HepG2 (cell line): Measurements from ENCODE around the gene ACBD3. TPM values are rescaled to one million over a fixed set of nuclear protein-coding genes. Genes with fewer than 3 reads are reported as not detected.

Source experiments
- ATAC-seq: fragments of 200-7000 bp; cut with Tn5 transposase; 3 replicates; pipeline ENCODE4 v1.9.1; 2020; ENCODE audit warnings: mild to moderate bottlenecking, moderate library complexity
- BruUV-seq: library from RNA; stranded (reverse); fragments of 400-500 nt; replicated peaks from 2 replicates; lab custom pipeline; 2021; lab: Mats Ljungman, UMichigan
- CTCF ChIA-PET: fragments of 300-600 bp; formaldehyde crosslinking; extraction: SDS; loops from one replicate; lab custom pipeline; 2021; ENCODE audit warnings: low total read pairs, inconsistent platforms, low intra/inter-chr PET ratio; lab: Yijun Ruan, JAX
- POLR2A ChIA-PET: fragments of 350-600 bp; sonication (Branson Sonifier 250); formaldehyde crosslinking; loops from one replicate; lab custom pipeline; 2020; ENCODE audit warnings: antibody characterized with exemption, inconsistent platforms; lab: Yijun Ruan, JAX
- DNase-seq: peaks from one replicate; pipeline ENCODE4 v3.0.0-alpha.2; 2015; ENCODE audit warnings: low spot score
- FAIRE-seq: peaks from 3 replicates; lab custom pipeline; 2011; peaks lifted over from hg19 to GRCh38; lab: Jason Lieb, UNC
- H2AFZ ChIP-seq: one replicate; pipeline ENCODE4 v1.6.1; 2011; ENCODE audit warnings: low read length, inconsistent platforms
- H3K27ac ChIP-seq: fragments of 300-600 bp; 3 replicates; pipeline ENCODE4 v1.8.0; 2011; ENCODE audit warnings: mixed run types, mild to moderate bottlenecking, mixed read lengths, low read length, inconsistent platforms; ENCODE audit not compliant: insufficient read depth; ENCODE audit errors: extremely low read length
- H3K27me3 ChIP-seq, 2 experiments: fragments of 200-600 bp in 1 of 2; 2 replicates in 1 of 2; 3 replicates in 1 of 2; pipeline versions ENCODE4 v1.6.0 to v1.8.0; 2011; ENCODE audit warnings: low read length in 2 of 2, mild to moderate bottlenecking in 2 of 2, moderate library complexity in 2 of 2, inconsistent platforms in 1 of 2; ENCODE audit not compliant: insufficient read depth in 2 of 2, control insufficient read depth in 1 of 2
- H3K36me3 ChIP-seq, 2 experiments: fragments of 200-600 bp in 1 of 2; replicated peaks in 1 of 2; 2 replicates in 1 of 2; 3 replicates in 1 of 2; pipeline versions ENCODE4 v1.5.1 to v1.8.0; 2011; ENCODE audit warnings: low read length in 2 of 2, inconsistent platforms in 1 of 2; ENCODE audit not compliant: insufficient read depth in 2 of 2, control insufficient read depth in 1 of 2
- H3K4me1 ChIP-seq: 2 replicates; pipeline ENCODE4 v1.5.1; 2012; ENCODE audit warnings: low read length, inconsistent platforms; ENCODE audit not compliant: insufficient read depth
- H3K4me2 ChIP-seq: 2 replicates; pipeline ENCODE4 v1.6.0; 2011; ENCODE audit warnings: low read depth, low read length, inconsistent platforms
- H3K4me3 ChIP-seq, 3 experiments: fragments of 200-600 bp in 1 of 3; sonication (generic), shearing (Covaris generic) in 1 of 3; replicated peaks in 1 of 3; 2 replicates each; pipeline ENCODE4 v1.5.1; 2011 to 2016; ENCODE audit warnings: low read length in 3 of 3, inconsistent platforms in 2 of 3, low read depth in 2 of 3, mild to moderate bottlenecking in 2 of 3, control low read depth in 1 of 3, mixed read lengths in 1 of 3; ENCODE audit not compliant: insufficient read depth in 1 of 3
- H3K79me2 ChIP-seq: one replicate; pipeline ENCODE4 v1.6.1; 2011; ENCODE audit warnings: low read length, inconsistent platforms; ENCODE audit not compliant: insufficient read depth
- H3K9ac ChIP-seq: 2 replicates; pipeline ENCODE4 v1.6.0; 2011; ENCODE audit warnings: mild to moderate bottlenecking, low read depth, low read length, inconsistent platforms; ENCODE audit not compliant: insufficient read depth
- H3K9me3 ChIP-seq: 2 replicates; pipeline ENCODE4 v1.5.1; 2012; ENCODE audit warnings: mild to moderate bottlenecking, low read length
- H4K20me1 ChIP-seq: 2 replicates; pipeline ENCODE4 v1.6.0; 2011; ENCODE audit warnings: inconsistent platforms, mild to moderate bottlenecking, low read length, moderate library complexity; ENCODE audit not compliant: insufficient read depth
- GTF2F1 ChIP-seq: fragments of 150-350 bp; IDR thresholded peaks from 2 replicates; pipeline ENCODE4 v1.6.1; 2014; ENCODE audit warnings: low read length
- KAT7 ChIP-seq: IDR thresholded peaks from 2 replicates; pipeline ENCODE4 v1.6.1; 2018; ENCODE audit warnings: borderline replicate concordance, missing compliant biosample characterization
- MAFG ChIP-seq: sonication (generic); formaldehyde crosslinking; IDR thresholded peaks from 2 replicates; pipeline ENCODE4 v1.5.1; 2020; ENCODE audit warnings: mild to moderate bottlenecking, missing genetic modification reagents
- NFKBIZ ChIP-seq: IDR thresholded peaks from 2 replicates; pipeline ENCODE4 v1.6.1; 2018; ENCODE audit warnings: missing genetic modification reagents, missing compliant biosample characterization
- REXO4 ChIP-seq: sonication (generic); formaldehyde crosslinking; IDR thresholded peaks from 2 replicates; pipeline ENCODE4 v1.8.0; 2022; ENCODE audit warnings: missing genetic modification reagents, mild to moderate bottlenecking, borderline replicate concordance
- SP2 ChIP-seq: sonication (generic); formaldehyde crosslinking; IDR thresholded peaks from 2 replicates; pipeline ENCODE4 v1.5.1; 2020; ENCODE audit warnings: mild to moderate bottlenecking, missing genetic modification reagents
- TEAD3 ChIP-seq: optimal IDR thresholded peaks from 2 replicates; pipeline ENCODE3; 2016; ENCODE audit warnings: borderline replicate concordance
- ZKSCAN1 ChIP-seq: fragments of 150-350 bp; IDR thresholded peaks from 2 replicates; pipeline ENCODE4 v1.6.1; 2014; ENCODE audit warnings: low read length
- ZNF121 ChIP-seq: sonication (generic); formaldehyde crosslinking; IDR thresholded peaks from 2 replicates; pipeline ENCODE4 v1.5.0; 2020; ENCODE audit warnings: mild to moderate bottlenecking, missing genetic modification reagents
- ZNF562 ChIP-seq: sonication (generic); formaldehyde crosslinking; IDR thresholded peaks from 2 replicates; pipeline ENCODE4 v1.8.0; 2022; ENCODE audit warnings: missing genetic modification reagents, borderline replicate concordance
- WGBS: methylation state at CpG from one replicate; pipeline ENCODE4 v1.1.6; 2017; ENCODE audit warnings: low lambda C conversion rate; 5-methylcytosine and 5-hydroxymethylcytosine counted together
- in situ Hi-C: cut with HindIII; loops from 2 replicates; pipeline ENCODE4 v1.10.0; 2017; ENCODE audit warnings: low pct_unique_long_range_greater_than_20kb; ENCODE audit not compliant: extremely low pct_ligation_motif_present
- intact Hi-C: fragments of 100-400 bp; cut with micrococcal nuclease; formaldehyde crosslinking; loops from one replicate; pipeline ENCODE4 v1.10.0; 2022; ENCODE audit not compliant: unreplicated experiment
- polyA plus RNA-seq, 8 experiments: library from polyadenylated mRNA; depleted of rRNA in 3 of 8; stranded (reverse) in 7 of 8; unstranded in 1 of 8; fragments of >200 nt; fragmentation: Illumina TruSeq in 4 of 8; extraction: Trizol in 4 of 8; gene quantifications; 2 replicates each; pipeline versions ENCODE4 v1.2.1 to v1.2.3, GENCODE V29; 2011 to 2016; ENCODE audit warnings: low read depth in 4 of 8, missing spikeins in 1 of 8, mixed read lengths in 1 of 8; ENCODE audit not compliant: insufficient read depth in 1 of 8
- total RNA-seq, 5 experiments: library from RNA; depleted of rRNA; stranded (reverse); fragments of >200 nt; fragmentation: Illumina TruSeq; extraction: Trizol; gene quantifications; 2 replicates each; pipeline ENCODE4 v1.2.3, GENCODE V29; 2016; ENCODE audit warnings: low read depth in 1 of 5
- TF ChIP-seq, protein P1 (sequence below): IDR thresholded peaks from 2 replicates; pipeline ENCODE4 v1.6.1; 2016; ENCODE audit warnings: low read depth
- TF ChIP-seq, protein P2 (sequence below): IDR thresholded peaks from 2 replicates; pipeline ENCODE4 v1.6.1; 2018; ENCODE audit warnings: missing genetic modification reagents, mild to moderate bottlenecking, missing compliant biosample characterization
- TF ChIP-seq, protein P3 (sequence below): sonication (generic); formaldehyde crosslinking; IDR thresholded peaks from 2 replicates; pipeline ENCODE4 v1.4.0; 2020; ENCODE audit warnings: missing genetic modification reagents

The ACBD3 gene
- total and polyA plus RNA-seq, 2 of the 13 experiments (the other 11 are each of a cell fraction or from before 2014, with no cell fraction given), result 24.3 to 39.3 TPM

DNA sequence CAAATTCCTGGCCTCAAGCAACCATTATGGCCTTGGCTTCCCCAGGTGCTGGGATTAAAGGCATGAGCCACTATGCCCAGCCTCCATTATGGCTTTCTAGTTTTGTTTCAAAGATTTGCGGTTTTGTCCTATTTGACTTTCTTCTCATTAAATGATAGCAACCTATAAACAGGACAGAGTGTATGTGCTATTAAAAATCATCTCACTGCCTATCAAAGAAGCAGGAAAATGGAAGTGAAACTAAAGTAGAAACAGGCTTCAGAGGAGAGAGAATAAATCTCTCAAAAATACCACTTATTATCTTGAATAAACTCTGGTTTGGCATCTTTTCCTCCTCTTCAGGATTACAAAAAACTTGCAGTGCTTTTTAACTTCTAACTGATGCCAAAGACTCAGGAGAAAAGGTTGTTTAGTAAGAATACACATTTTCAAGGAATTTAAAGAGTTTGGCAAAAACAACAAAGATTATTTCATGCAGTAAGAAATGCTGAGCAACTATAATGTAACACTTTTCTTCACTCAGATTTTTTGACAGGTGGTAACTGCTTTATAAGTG is 28.7 kb downstream of the ACBD3 start:
- Histone ChIP-seq H3K36me3 (peaks cover 24 to 71% of the 10 kb centered on the region in 2 experiments), H3K9me3 (no peaks in the 10 kb centered on the region), H3K4me2 (no peak overlapping the region), H3K4me3 (no peak overlapping the region), H3K9ac (no peak overlapping the region), H3K27ac (no peak overlapping the region), H3K79me2 (peaks cover 2% of the 10 kb centered on the region), H3K27me3 (no peaks in the 10 kb centered on the region), H4K20me1 (no peaks in the 10 kb centered on the region), H2AFZ (no peak overlapping the region), H3K4me1 (peaks cover 11% of the 10 kb centered on the region)
- in situ Hi-C loops, result no loop called here
- ATAC-seq, result no peak
- CTCF ChIA-PET, result no interaction called here
- DNase-seq, result no peak
- no peak for FAIRE-seq
- TF ChIP-seq GTF2F1 (no peak), SP2 (CRISPR knock-in tag) (no peak), TEAD3 (CRISPR knock-in tag) (no peak), REXO4 (no peak), ZKSCAN1 (no peak), NFKBIZ (CRISPR knock-in tag) (no peak), KAT7 (CRISPR knock-in tag) (no peak), MAFG (no peak), ZNF121 (CRISPR knock-in tag) (no peak), ZNF562 (CRISPR knock-in tag) (no peak)
- TF ChIP-seq, protein P1, sequence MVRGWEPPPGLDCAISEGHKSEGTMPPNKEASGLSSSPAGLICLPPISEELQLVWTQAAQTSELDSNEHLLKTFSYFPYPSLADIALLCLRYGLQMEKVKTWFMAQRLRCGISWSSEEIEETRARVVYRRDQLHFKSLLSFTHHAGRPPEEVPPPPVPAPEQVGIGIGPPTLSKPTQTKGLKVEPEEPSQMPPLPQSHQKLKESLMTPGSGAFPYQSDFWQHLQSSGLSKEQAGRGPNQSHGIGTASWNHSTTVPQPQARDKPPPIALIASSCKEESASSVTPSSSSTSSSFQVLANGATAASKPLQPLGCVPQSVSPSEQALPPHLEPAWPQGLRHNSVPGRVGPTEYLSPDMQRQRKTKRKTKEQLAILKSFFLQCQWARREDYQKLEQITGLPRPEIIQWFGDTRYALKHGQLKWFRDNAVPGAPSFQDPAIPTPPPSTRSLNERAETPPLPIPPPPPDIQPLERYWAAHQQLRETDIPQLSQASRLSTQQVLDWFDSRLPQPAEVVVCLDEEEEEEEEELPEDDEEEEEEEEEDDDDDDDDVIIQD (CRISPR knock-in tag), result no peak
- TF ChIP-seq, protein P2, sequence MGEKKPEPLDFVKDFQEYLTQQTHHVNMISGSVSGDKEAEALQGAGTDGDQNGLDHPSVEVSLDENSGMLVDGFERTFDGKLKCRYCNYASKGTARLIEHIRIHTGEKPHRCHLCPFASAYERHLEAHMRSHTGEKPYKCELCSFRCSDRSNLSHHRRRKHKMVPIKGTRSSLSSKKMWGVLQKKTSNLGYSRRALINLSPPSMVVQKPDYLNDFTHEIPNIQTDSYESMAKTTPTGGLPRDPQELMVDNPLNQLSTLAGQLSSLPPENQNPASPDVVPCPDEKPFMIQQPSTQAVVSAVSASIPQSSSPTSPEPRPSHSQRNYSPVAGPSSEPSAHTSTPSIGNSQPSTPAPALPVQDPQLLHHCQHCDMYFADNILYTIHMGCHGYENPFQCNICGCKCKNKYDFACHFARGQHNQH (CRISPR knock-in tag), result no peak
- TF ChIP-seq, protein P3, sequence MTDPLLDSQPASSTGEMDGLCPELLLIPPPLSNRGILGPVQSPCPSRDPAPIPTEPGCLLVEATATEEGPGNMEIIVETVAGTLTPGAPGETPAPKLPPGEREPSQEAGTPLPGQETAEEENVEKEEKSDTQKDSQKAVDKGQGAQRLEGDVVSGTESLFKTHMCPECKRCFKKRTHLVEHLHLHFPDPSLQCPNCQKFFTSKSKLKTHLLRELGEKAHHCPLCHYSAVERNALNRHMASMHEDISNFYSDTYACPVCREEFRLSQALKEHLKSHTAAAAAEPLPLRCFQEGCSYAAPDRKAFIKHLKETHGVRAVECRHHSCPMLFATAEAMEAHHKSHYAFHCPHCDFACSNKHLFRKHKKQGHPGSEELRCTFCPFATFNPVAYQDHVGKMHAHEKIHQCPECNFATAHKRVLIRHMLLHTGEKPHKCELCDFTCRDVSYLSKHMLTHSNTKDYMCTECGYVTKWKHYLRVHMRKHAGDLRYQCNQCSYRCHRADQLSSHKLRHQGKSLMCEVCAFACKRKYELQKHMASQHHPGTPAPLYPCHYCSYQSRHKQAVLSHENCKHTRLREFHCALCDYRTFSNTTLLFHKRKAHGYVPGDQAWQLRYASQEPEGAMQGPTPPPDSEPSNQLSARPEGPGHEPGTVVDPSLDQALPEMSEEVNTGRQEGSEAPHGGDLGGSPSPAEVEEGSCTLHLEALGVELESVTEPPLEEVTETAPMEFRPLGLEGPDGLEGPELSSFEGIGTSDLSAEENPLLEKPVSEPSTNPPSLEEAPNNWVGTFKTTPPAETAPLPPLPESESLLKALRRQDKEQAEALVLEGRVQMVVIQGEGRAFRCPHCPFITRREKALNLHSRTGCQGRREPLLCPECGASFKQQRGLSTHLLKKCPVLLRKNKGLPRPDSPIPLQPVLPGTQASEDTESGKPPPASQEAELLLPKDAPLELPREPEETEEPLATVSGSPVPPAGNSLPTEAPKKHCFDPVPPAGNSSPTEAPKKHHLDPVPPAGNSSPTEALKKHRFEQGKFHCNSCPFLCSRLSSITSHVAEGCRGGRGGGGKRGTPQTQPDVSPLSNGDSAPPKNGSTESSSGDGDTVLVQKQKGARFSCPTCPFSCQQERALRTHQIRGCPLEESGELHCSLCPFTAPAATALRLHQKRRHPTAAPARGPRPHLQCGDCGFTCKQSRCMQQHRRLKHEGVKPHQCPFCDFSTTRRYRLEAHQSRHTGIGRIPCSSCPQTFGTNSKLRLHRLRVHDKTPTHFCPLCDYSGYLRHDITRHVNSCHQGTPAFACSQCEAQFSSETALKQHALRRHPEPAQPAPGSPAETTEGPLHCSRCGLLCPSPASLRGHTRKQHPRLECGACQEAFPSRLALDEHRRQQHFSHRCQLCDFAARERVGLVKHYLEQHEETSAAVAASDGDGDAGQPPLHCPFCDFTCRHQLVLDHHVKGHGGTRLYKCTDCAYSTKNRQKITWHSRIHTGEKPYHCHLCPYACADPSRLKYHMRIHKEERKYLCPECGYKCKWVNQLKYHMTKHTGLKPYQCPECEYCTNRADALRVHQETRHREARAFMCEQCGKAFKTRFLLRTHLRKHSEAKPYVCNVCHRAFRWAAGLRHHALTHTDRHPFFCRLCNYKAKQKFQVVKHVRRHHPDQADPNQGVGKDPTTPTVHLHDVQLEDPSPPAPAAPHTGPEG (CRISPR knock-in tag), result no peak
- 97% methylated on average over 1 of the region's 1 CpG for WGBS
- TSS peak; percentile 22 for BruUV-seq
- intact Hi-C loops, result no loop called here
- POLR2A ChIA-PET, result no interaction called here
